Measurements from ENCODE around the gene PRSS53.

DNA sequence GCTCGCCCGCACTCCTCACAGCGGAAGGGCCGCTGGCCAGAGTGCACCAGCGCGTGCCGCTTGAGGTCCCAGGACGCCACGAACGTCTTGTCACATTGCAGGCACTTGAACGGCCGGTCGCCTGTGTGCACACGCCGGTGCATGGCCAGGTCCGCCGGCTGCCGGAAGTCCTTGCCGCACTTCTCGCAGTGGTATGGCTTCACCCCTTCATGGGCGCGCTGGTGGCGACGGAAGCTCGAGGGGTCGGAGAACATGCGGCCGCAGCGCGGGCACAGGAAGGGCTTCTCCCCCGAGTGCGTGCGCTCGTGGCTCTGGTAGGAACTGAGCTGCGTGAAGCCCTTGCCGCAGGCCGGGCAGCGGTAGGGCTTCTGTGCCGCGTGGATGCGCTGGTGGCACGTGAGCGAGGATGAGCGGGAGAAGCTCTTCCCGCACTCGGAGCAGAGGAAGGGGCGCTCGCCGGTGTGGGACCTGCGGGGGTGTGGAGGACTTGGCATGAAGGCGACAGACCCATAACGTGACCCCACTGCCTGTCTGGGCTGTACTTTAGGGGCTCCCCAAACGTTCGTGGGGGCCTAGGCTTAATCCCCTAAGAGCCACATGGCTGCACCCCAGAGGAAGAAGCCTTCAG is 26.8 kb downstream of the PRSS53 start:
- TF ChIP-seq, protein P1, sequence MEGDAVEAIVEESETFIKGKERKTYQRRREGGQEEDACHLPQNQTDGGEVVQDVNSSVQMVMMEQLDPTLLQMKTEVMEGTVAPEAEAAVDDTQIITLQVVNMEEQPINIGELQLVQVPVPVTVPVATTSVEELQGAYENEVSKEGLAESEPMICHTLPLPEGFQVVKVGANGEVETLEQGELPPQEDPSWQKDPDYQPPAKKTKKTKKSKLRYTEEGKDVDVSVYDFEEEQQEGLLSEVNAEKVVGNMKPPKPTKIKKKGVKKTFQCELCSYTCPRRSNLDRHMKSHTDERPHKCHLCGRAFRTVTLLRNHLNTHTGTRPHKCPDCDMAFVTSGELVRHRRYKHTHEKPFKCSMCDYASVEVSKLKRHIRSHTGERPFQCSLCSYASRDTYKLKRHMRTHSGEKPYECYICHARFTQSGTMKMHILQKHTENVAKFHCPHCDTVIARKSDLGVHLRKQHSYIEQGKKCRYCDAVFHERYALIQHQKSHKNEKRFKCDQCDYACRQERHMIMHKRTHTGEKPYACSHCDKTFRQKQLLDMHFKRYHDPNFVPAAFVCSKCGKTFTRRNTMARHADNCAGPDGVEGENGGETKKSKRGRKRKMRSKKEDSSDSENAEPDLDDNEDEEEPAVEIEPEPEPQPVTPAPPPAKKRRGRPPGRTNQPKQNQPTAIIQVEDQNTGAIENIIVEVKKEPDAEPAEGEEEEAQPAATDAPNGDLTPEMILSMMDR (conservative IDR thresholded peaks at IDR 0.05 in 1 of 2, IDR thresholded peaks at IDR 0.05 in 1 of 2; ENCODE audit: extremely low read depth in 1 of 2, insufficient read depth in 1 of 2, low read depth in 1 of 2, low read length in 2 of 2) = no peak
- no peak for TF ChIP-seq EZH2 (IDR thresholded peaks at IDR 0.05; ENCODE audit: borderline replicate concordance, low read length)
